Lung (tissue), 12 donors: ENCODE results near the gene QPRT. TPM values are rescaled to one million over a fixed set of nuclear protein-coding genes. Genes with fewer than 3 reads are reported as not detected.

Experiments used
- ATAC-seq: fragments of 200-7000 bp; cut with Tn5 transposase; one replicate; pipeline ENCODE4 v1.9.1; 2020; ENCODE audit warnings: moderate number of reproducible peaks; ENCODE audit not compliant: insufficient read depth, low FRiP score
- DNase-seq, 3 donors: peaks; one replicate each; pipeline ENCODE4 v3.0.0-alpha.2; 2013 to 2017
- H3K27ac ChIP-seq, 2 donors: one replicate each; pipeline ENCODE4 v1.5.1; 2013; ENCODE audit warnings: mild to moderate bottlenecking in 2 of 2, moderate library complexity in 2 of 2, control low read depth in 1 of 2, inconsistent platforms in 1 of 2, low read depth in 1 of 2, low read length in 1 of 2
- H3K27me3 ChIP-seq, 3 donors: one replicate each; pipeline ENCODE4 v1.5.1; 2013; ENCODE audit warnings: low read length in 2 of 3; ENCODE audit not compliant: control insufficient read depth in 3 of 3, insufficient read depth in 3 of 3
- H3K36me3 ChIP-seq, 4 donors: one replicate each; pipeline ENCODE4 v1.5.1; 2013; ENCODE audit warnings: low read length in 4 of 4, mild to moderate bottlenecking in 1 of 4, moderate library complexity in 1 of 4; ENCODE audit not compliant: control insufficient read depth in 4 of 4, insufficient read depth in 4 of 4
- H3K4me1 ChIP-seq, 5 donors: one replicate each; pipeline ENCODE4 v1.5.1; 2013; ENCODE audit warnings: low read length in 5 of 5, mild to moderate bottlenecking in 2 of 5, moderate library complexity in 1 of 5; ENCODE audit not compliant: control insufficient read depth in 5 of 5, insufficient read depth in 5 of 5
- H3K4me3 ChIP-seq: one replicate; pipeline ENCODE4 v1.5.1; 2013; ENCODE audit warnings: mild to moderate bottlenecking, control low read depth, moderate library complexity
- H3K9ac ChIP-seq, 2 donors: one replicate each; pipeline ENCODE4 v1.5.1; 2013; ENCODE audit warnings: low read length in 2 of 2, control low read depth in 1 of 2; ENCODE audit not compliant: insufficient read depth in 1 of 2
- H3K9me3 ChIP-seq, 4 donors: one replicate each; pipeline ENCODE4 v1.5.1; 2013; ENCODE audit warnings: low read length in 3 of 4, mild to moderate bottlenecking in 1 of 4, moderate library complexity in 1 of 4; ENCODE audit not compliant: control insufficient read depth in 4 of 4, insufficient read depth in 3 of 4
- CTCF ChIP-seq: IDR thresholded peaks from 2 replicates; pipeline ENCODE4 v1.5.1; 2012; ENCODE audit warnings: mild to moderate bottlenecking; ENCODE audit errors: control extremely low read depth, extremely low read depth
- WGBS, 2 donors: extraction: QIAGEN DNeasy Blood & Tissue Kit; methylation state at CpG; one replicate each; pipeline ENCODE4 v1.1.7; 2013; 5-methylcytosine and 5-hydroxymethylcytosine counted together
- polyA plus RNA-seq, 2 donors: library from polyadenylated mRNA; stranded (reverse); fragments of 200-250 nt; gene quantifications; one replicate each; pipeline ENCODE4 v1.2.1, GENCODE V29; 2013
- total RNA-seq, 2 donors: library from RNA; depleted of rRNA in 1 of 2; stranded (reverse); fragments of >200 nt in 1 of 2; gene quantifications; one replicate each; pipeline ENCODE4 v1.2.1, GENCODE V29; 2014 to 2021
- donor health status: control.
- donor health status: control.
- donor health status: Bipolar disorder and iron deficiency.
- donor health status: healthy.
- donor health status: DM: yes; HTN: yes; CAD: no.

Gene QPRT
- total and polyA plus RNA-seq, 4 donors: 8.7 to 23.1 (median 15.8) TPM

- H3K27me3 ChIP-seq: no peaks in the 10 kb centered on the region
- no peak overlapping the region for H3K9ac ChIP-seq
- ATAC-seq: no peak
- 89 to 91% methylated on average over 9 of the region's 9 CpGs for WGBS, 2 donors
- peaks cover 0 to 5% (median 1%) of the 10 kb centered on the region in 5 donors for H3K4me1 ChIP-seq
- no peak overlapping the region for H3K4me3 ChIP-seq
- H3K27ac ChIP-seq: no peak overlapping the region
- H3K9me3 ChIP-seq: no peaks in the 10 kb centered on the region
- no peak for TF ChIP-seq CTCF
- H3K36me3 ChIP-seq: no peaks in the 10 kb centered on the region
- no peak for DNase-seq
Measured at GRCh38 chr16:29683543-29684090, 4.6 kb downstream of the QPRT start.

- no peak overlapping the region for H3K4me3 ChIP-seq
- no peak for DNase-seq
- H3K4me1 ChIP-seq: peaks cover 0 to 5% (median 1%) of the 10 kb centered on the region in 5 donors
- no peak for TF ChIP-seq CTCF
- H3K9ac ChIP-seq: no peak overlapping the region
- H3K9me3 ChIP-seq: no peaks in the 10 kb centered on the region
- no peak overlapping the region for H3K27ac ChIP-seq
- no peaks in the 10 kb centered on the region for H3K36me3 ChIP-seq
- no peak for ATAC-seq
- no peaks in the 10 kb centered on the region for H3K27me3 ChIP-seq
- 62 to 78% methylated on average over 10 of the region's 10 CpGs for WGBS, 2 donors
Measured at GRCh38 chr16:29684679-29685078, 5.7 kb downstream of the QPRT start.

GRCh38 chr16:29686740-29687332, 7.9 kb downstream of the QPRT start:
- H3K9ac ChIP-seq: no peak overlapping the region
- no peak for DNase-seq
- no peak for TF ChIP-seq CTCF
- H3K4me3 ChIP-seq: no peak overlapping the region
- no peaks in the 10 kb centered on the region for H3K36me3 ChIP-seq
- H3K4me1 ChIP-seq: peaks cover 0 to 1% (median 0%) of the 10 kb centered on the region in 5 donors
- 44 to 63% methylated on average over 9 of the region's 9 CpGs for WGBS, 2 donors
- H3K9me3 ChIP-seq: no peaks in the 10 kb centered on the region
- H3K27ac ChIP-seq: no peak overlapping the region
- no peak for ATAC-seq
- no peaks in the 10 kb centered on the region for H3K27me3 ChIP-seq

- H3K36me3 ChIP-seq: no peaks in the 10 kb centered on the region
- H3K4me3 ChIP-seq: no peak overlapping the region
- H3K27ac ChIP-seq: no peak overlapping the region
- ATAC-seq: no peak
- 75 to 77% methylated on average over 2 of the region's 2 CpGs for WGBS, 2 donors
- no peak overlapping the region for H3K9ac ChIP-seq
- DNase-seq: no peak
- no peaks in the 10 kb centered on the region for H3K9me3 ChIP-seq
- H3K4me1 ChIP-seq: peaks cover 0 to 1% (median 0%) of the 10 kb centered on the region in 5 donors
- no peaks in the 10 kb centered on the region for H3K27me3 ChIP-seq
- no peak for TF ChIP-seq CTCF
Measured at GRCh38 chr16:29687755-29688154, 8.8 kb downstream of the QPRT start.
